ENCODE measurements around the gene LGI1. TPM values are rescaled to one million over a fixed set of nuclear protein-coding genes. Genes with fewer than 3 reads are reported as not detected.

LGI1 gene
- total RNA-seq, 1 experiment from 2014 or later = not detected

DNA sequence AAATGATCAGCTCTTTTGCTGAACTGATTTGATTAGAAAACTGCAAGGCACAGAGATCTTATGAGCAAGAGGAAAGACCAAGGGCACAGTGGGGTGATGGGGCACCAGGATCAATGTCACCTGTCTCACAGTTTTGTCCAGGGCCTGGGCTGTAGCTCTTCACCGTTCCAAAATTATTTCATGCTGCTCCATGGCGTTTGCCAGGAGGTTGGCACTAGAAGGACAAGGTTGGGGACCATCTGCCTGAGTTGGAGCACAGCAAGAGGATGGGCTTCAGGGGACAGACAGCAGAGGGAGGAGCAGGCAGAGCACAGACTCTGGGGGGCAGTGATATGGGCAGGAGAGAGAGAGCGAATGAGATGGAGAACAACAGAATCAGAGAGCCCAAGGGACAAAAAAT, 37.8 kb upstream of the LGI1 start:
- no TSS peak for BruUV-seq (replicated peaks)

GRCh38 chr10:93722550-93722949, 35.2 kb upstream of the LGI1 start:
- no TSS peak for BruUV-seq (replicated peaks)
- 0 out of 2 replicates have a peak, but pooled peaks have one; percentile 42 for ATAC-seq
- in situ Hi-C loops (cut with HindIII; ENCODE audit: low pct_unique_long_range_greater_than_20kb, low sequenced_read_pairs) = no loop called here
- ChIA-PET CTCF (no interaction called here), POLR2A (no interaction called here)
- H3K36me3 ChIP-seq (ENCODE audit: control insufficient read depth, insufficient read depth, low read length) = no peaks in the 10 kb centered on the region
- intact Hi-C loops (cut with micrococcal nuclease; ENCODE audit: unreplicated experiment) = no loop called here
- TF ChIP-seq CTCF (IDR thresholded peaks at IDR 0.05) (no peak), TCF7L2 (IDR thresholded peaks at IDR 0.05; ENCODE audit: low read depth, low read length) (no peak), SIN3A (IDR thresholded peaks at IDR 0.05; ENCODE audit: borderline replicate concordance, insufficient read depth, low read depth, low read length) (no peak), REST (IDR thresholded peaks at IDR 0.05; ENCODE audit: insufficient read depth in 1 of 2, low read depth in 2 of 2, low read length in 1 of 2) (no peak), POLR2AphosphoS5 (IDR thresholded peaks at IDR 0.05; ENCODE audit: low read depth, low read length) (no peak)
- peaks cover 19% of the 10 kb centered on the region; the same call in 1 of the 2 replicates for H3K27me3 ChIP-seq (ENCODE audit: control insufficient read depth, insufficient read depth, low read length)
- no peaks in the 10 kb centered on the region for H3K9me3 ChIP-seq (ENCODE audit: control insufficient read depth, insufficient read depth, low read depth, low read length)
- no peaks in the 10 kb centered on the region for H3K4me1 ChIP-seq (ENCODE audit: control insufficient read depth, insufficient read depth, low read length)
- no peak overlapping the region for H3K27ac ChIP-seq (ENCODE audit: low read length)
- DNase-seq (ENCODE audit: low read depth, low spot score) = no peak
- no peak overlapping the region for H3K4me3 ChIP-seq (ENCODE audit: low read depth in 2 of 2, low read length in 2 of 2)

More for the DNA sequence above, 37.8 kb upstream of the LGI1 start:
- no peak for TF ChIP-seq POLR2AphosphoS5 (IDR thresholded peaks at IDR 0.05; ENCODE audit: low read depth, low read length)
- no peak for TF ChIP-seq CTCF (IDR thresholded peaks at IDR 0.05)
- TF ChIP-seq TCF7L2 (IDR thresholded peaks at IDR 0.05; ENCODE audit: low read depth, low read length) = no peak
- no peak for TF ChIP-seq SIN3A (IDR thresholded peaks at IDR 0.05; ENCODE audit: borderline replicate concordance, insufficient read depth, low read depth, low read length)
- TF ChIP-seq REST (IDR thresholded peaks at IDR 0.05; ENCODE audit: insufficient read depth in 1 of 2, low read depth in 2 of 2, low read length in 1 of 2) = no peak
- Histone ChIP-seq H3K9me3 (ENCODE audit: control insufficient read depth, insufficient read depth, low read depth, low read length) (no peaks in the 10 kb centered on the region), H3K27me3 (ENCODE audit: control insufficient read depth, insufficient read depth, low read length) (peaks cover 4% of the 10 kb centered on the region; the same call in 1 of the 2 replicates), H3K4me3 (ENCODE audit: low read depth in 2 of 2, low read length in 2 of 2) (no peak overlapping the region), H3K36me3 (ENCODE audit: control insufficient read depth, insufficient read depth, low read length) (no peaks in the 10 kb centered on the region), H3K27ac (ENCODE audit: low read length) (no peak overlapping the region), H3K4me1 (ENCODE audit: control insufficient read depth, insufficient read depth, low read length) (no peaks in the 10 kb centered on the region)
- ATAC-seq = no peak
- ChIA-PET CTCF (no interaction called here), POLR2A (no interaction called here)
- in situ Hi-C loops (cut with HindIII; ENCODE audit: low pct_unique_long_range_greater_than_20kb, low sequenced_read_pairs) = no loop called here
- intact Hi-C loops (cut with micrococcal nuclease; ENCODE audit: unreplicated experiment) = no loop called here
- DNase-seq (ENCODE audit: low read depth, low spot score) = no peak

Measured in Panc1 (cell line).